IMR-90 (cell line): ENCODE measurements around the gene PCK1. TPM values are rescaled to one million over a fixed set of nuclear protein-coding genes. Genes with fewer than 3 reads are reported as not detected.

Experiments used
- ATAC-seq: fragments of 200-7000 bp; cut with Tn5 transposase; 2 replicates; pipeline ENCODE4 v1.9.1; 2020; ENCODE audit warnings: low read depth, mild to moderate bottlenecking, moderate library complexity
- BruUV-seq: library from RNA; stranded (reverse); fragments of 400-500 nt; replicated peaks from 2 replicates; lab custom pipeline; 2021; lab: Mats Ljungman, UMichigan
- CTCF ChIA-PET: fragments of 300-600 bp; formaldehyde crosslinking; extraction: SDS; loops from one replicate; lab custom pipeline; 2021; ENCODE audit warnings: antibody characterized with exemption; lab: Yijun Ruan, JAX
- POLR2A ChIA-PET: fragments of 300-600 bp; sonication (Branson Sonifier 250); formaldehyde crosslinking; loops from one replicate; lab custom pipeline; 2022; ENCODE audit warnings: antibody characterized with exemption; ENCODE audit not compliant: unreplicated experiment; lab: Charles Lee
- DNase-seq: peaks from one replicate; pipeline ENCODE4 v3.0.0; 2013
- H2AFZ ChIP-seq: replicated peaks from 2 replicates; pipeline ENCODE3; 2013; ENCODE audit warnings: low read length, mild to moderate bottlenecking; ENCODE audit not compliant: poor library complexity
- H2AK5ac ChIP-seq: 2 replicates; pipeline ENCODE4 v1.6.1; 2013; ENCODE audit warnings: low read depth, low read length, inconsistent platforms
- H2AK9ac ChIP-seq: replicated peaks from 2 replicates; pipeline ENCODE3; 2013; ENCODE audit warnings: mild to moderate bottlenecking, low read depth, low read length, moderate library complexity; ENCODE audit not compliant: poor library complexity
- H2BK120ac ChIP-seq: 2 replicates; pipeline ENCODE4 v1.6.1; 2013; ENCODE audit warnings: low read depth, low read length, inconsistent platforms
- H2BK15ac ChIP-seq: 3 replicates; pipeline ENCODE4 v1.6.1; 2013; ENCODE audit warnings: low read depth, low read length, inconsistent platforms
- H2BK20ac ChIP-seq: 2 replicates; pipeline ENCODE4 v1.6.1; 2013; ENCODE audit warnings: low read depth, mild to moderate bottlenecking, inconsistent platforms, low read length, moderate library complexity
- H2BK5ac ChIP-seq: 2 replicates; pipeline ENCODE4 v1.6.1; 2013; ENCODE audit warnings: mild to moderate bottlenecking, low read depth, low read length, inconsistent platforms; ENCODE audit not compliant: poor library complexity, severe bottlenecking
- H3K14ac ChIP-seq: replicated peaks from 2 replicates; pipeline ENCODE4 v1.6.1; 2013; ENCODE audit warnings: low read depth, low read length, inconsistent platforms
- H3K18ac ChIP-seq: 2 replicates; pipeline ENCODE4 v1.6.1; 2013; ENCODE audit warnings: low read depth, low read length, control low read depth
- H3K23ac ChIP-seq: 2 replicates; pipeline ENCODE4 v1.6.1; 2013; ENCODE audit warnings: low read depth, low read length, inconsistent platforms
- H3K27ac ChIP-seq: 2 replicates; pipeline ENCODE4 v1.5.1; 2013; ENCODE audit warnings: mild to moderate bottlenecking, control low read depth, low read length; ENCODE audit not compliant: insufficient read depth
- H3K27me3 ChIP-seq: 2 replicates; pipeline ENCODE4 v1.6.1; 2013; ENCODE audit warnings: low read length; ENCODE audit not compliant: control insufficient read depth, insufficient read depth
- H3K36me3 ChIP-seq: 2 replicates; pipeline ENCODE4 v1.6.1; 2013; ENCODE audit warnings: low read length, mixed read lengths; ENCODE audit not compliant: control insufficient read depth, insufficient read depth
- H3K4ac ChIP-seq: 2 replicates; pipeline ENCODE4 v1.6.1; 2013; ENCODE audit warnings: low read depth, low read length, inconsistent platforms
- H3K4me1 ChIP-seq: 2 replicates; pipeline ENCODE4 v1.6.1; 2013; ENCODE audit warnings: low read length, mixed read lengths; ENCODE audit not compliant: control insufficient read depth, insufficient read depth
- H3K4me2 ChIP-seq: 2 replicates; pipeline ENCODE4 v1.6.1; 2013; ENCODE audit warnings: low read depth, mild to moderate bottlenecking, control low read depth, low read length, moderate library complexity
- H3K4me3 ChIP-seq: 2 replicates; pipeline ENCODE4 v1.5.1; 2013; ENCODE audit warnings: low read depth, mild to moderate bottlenecking, control low read depth, low read length, moderate library complexity; ENCODE audit not compliant: insufficient read depth
- H3K56ac ChIP-seq: 2 replicates; pipeline ENCODE4 v1.6.1; 2013; ENCODE audit warnings: low read length, inconsistent platforms; ENCODE audit not compliant: insufficient read depth; ENCODE audit errors: extremely low read depth
- H3K79me1 ChIP-seq, 2 experiments: 2 replicates each; pipeline ENCODE4 v1.6.1; 2013; ENCODE audit warnings: low read length in 2 of 2, inconsistent platforms in 1 of 2, low read depth in 1 of 2
- H3K9ac ChIP-seq: 2 replicates; pipeline ENCODE4 v1.6.1; 2013; ENCODE audit warnings: low read depth, low read length, control low read depth
- H3K9me1 ChIP-seq: 2 replicates; pipeline ENCODE4 v1.6.1; 2013; ENCODE audit warnings: low read length, inconsistent platforms; ENCODE audit not compliant: insufficient read depth
- H3K9me3 ChIP-seq: 2 replicates; pipeline ENCODE4 v1.6.1; 2013; ENCODE audit warnings: low read length; ENCODE audit not compliant: control insufficient read depth, insufficient read depth
- H4K20me1 ChIP-seq: 2 replicates; pipeline ENCODE4 v1.6.1; 2013; ENCODE audit warnings: low read length, inconsistent platforms; ENCODE audit not compliant: insufficient read depth
- H4K5ac ChIP-seq: 2 replicates; pipeline ENCODE4 v1.6.1; 2013; ENCODE audit warnings: mild to moderate bottlenecking, low read depth, low read length, control low read depth
- H4K8ac ChIP-seq, 2 experiments: 2 replicates each; pipeline ENCODE4 v1.6.1; 2013; ENCODE audit warnings: low read depth in 2 of 2, low read length in 2 of 2, control low read depth in 1 of 2, inconsistent platforms in 1 of 2
- H4K91ac ChIP-seq: 2 replicates; pipeline ENCODE4 v1.6.1; 2013; ENCODE audit warnings: low read depth, low read length, inconsistent platforms; ENCODE audit not compliant: insufficient read depth
- BHLHE40 ChIP-seq: fragments of 150-350 bp; IDR thresholded peaks from 2 replicates; pipeline ENCODE4 v1.6.1; 2016; ENCODE audit warnings: mild to moderate bottlenecking, low read depth, low read length
- CEBPB ChIP-seq: IDR thresholded peaks from 2 replicates; pipeline ENCODE4 v1.6.1; 2012; ENCODE audit warnings: low read depth, low read length, improper control_type of control experiment
- CHD1 ChIP-seq: IDR thresholded peaks from 2 replicates; pipeline ENCODE4 v1.6.1; 2012; ENCODE audit warnings: low read depth, low read length, improper control_type of control experiment
- FOS ChIP-seq: fragments of 150-350 bp; IDR thresholded peaks from 2 replicates; pipeline ENCODE4 v1.6.1; 2016; ENCODE audit warnings: low read depth, low read length
- MAFK ChIP-seq: IDR thresholded peaks from 2 replicates; pipeline ENCODE4 v1.6.1; 2012; ENCODE audit warnings: low read depth, low read length, improper control_type of control experiment
- MAZ ChIP-seq: IDR thresholded peaks from 2 replicates; pipeline ENCODE4 v1.6.1; 2012; ENCODE audit warnings: low read depth, mild to moderate bottlenecking, low read length, improper control_type of control experiment, moderate library complexity, borderline replicate concordance
- MXI1 ChIP-seq: IDR thresholded peaks from 2 replicates; pipeline ENCODE4 v1.6.1; 2012; ENCODE audit warnings: low read depth, mild to moderate bottlenecking, low read length, moderate library complexity, borderline replicate concordance
- NFE2L2 ChIP-seq: fragments of 150-350 bp; IDR thresholded peaks from 2 replicates; pipeline ENCODE4 v1.6.1; 2016; ENCODE audit warnings: low read depth, mild to moderate bottlenecking, low read length
- POLR2A ChIP-seq: IDR thresholded peaks from 2 replicates; pipeline ENCODE4 v1.6.1; 2012; ENCODE audit warnings: mild to moderate bottlenecking, low read depth, low read length
- RAD21 ChIP-seq: IDR thresholded peaks from 2 replicates; pipeline ENCODE4 v1.6.1; 2012; ENCODE audit warnings: low read length, improper control_type of control experiment
- RCOR1 ChIP-seq: IDR thresholded peaks from 2 replicates; pipeline ENCODE4 v1.6.1; 2012; ENCODE audit warnings: mild to moderate bottlenecking, low read length, improper control_type of control experiment; ENCODE audit not compliant: insufficient replicate concordance
- RFX5 ChIP-seq: IDR thresholded peaks from 2 replicates; pipeline ENCODE4 v1.8.0; 2012; ENCODE audit warnings: low read depth, mild to moderate bottlenecking, low read length, moderate library complexity
- SMC3 ChIP-seq: fragments of 150-350 bp; IDR thresholded peaks from 2 replicates; pipeline ENCODE4 v1.6.1; 2016; ENCODE audit warnings: low read depth, mild to moderate bottlenecking, antibody characterized with exemption, low read length, moderate library complexity
- WGBS, 2 experiments: methylation state at CpG; one replicate each; pipeline versions ENCODE4 v1.1.5 to v1.1.7; 2013; ENCODE audit warnings: missing lambda C conversion rate in 2 of 2; ENCODE audit not compliant: insufficient read length in 1 of 2; ENCODE audit errors: extremely low coverage in 2 of 2; 5-methylcytosine and 5-hydroxymethylcytosine counted together
- dilution Hi-C: fragments of 300-500 bp; cut with HindIII; formaldehyde crosslinking; loops from one replicate; pipeline ENCODE4 v1.14.3; 2018; ENCODE audit warnings: low sequenced_read_pairs; ENCODE audit not compliant: unreplicated experiment
- in situ Hi-C: fragments of 300-500 bp; cut with MboI; formaldehyde crosslinking; loops from 3 replicates; pipeline ENCODE4 v1.14.3; 2019; ENCODE audit warnings: low sequenced_read_pairs, inconsistent platforms, mixed read lengths
- intact Hi-C: fragments of 100-400 bp; cut with micrococcal nuclease; formaldehyde crosslinking; loops from 2 replicates; pipeline ENCODE4 v1.10.0; 2022
- polyA plus RNA-seq, 3 experiments: library from polyadenylated mRNA; depleted of rRNA; stranded (reverse); fragments of >200 nt; gene quantifications; 2 replicates each; pipeline ENCODE4 v1.2.3, GENCODE V29; 2012; ENCODE audit warnings: low replicate concordance in 1 of 3
- total RNA-seq: library from RNA; depleted of rRNA; stranded (reverse); fragments of >200 nt; gene quantifications from 2 replicates; pipeline ENCODE4 v1.2.3, GENCODE V29; 2012
- TF ChIP-seq, protein P1 (sequence below): fragments of 150-350 bp; IDR thresholded peaks from 2 replicates; pipeline ENCODE4 v1.6.1; 2017; ENCODE audit warnings: mild to moderate bottlenecking, antibody characterized with exemption, low read length, low read depth
- TF ChIP-seq, protein P2 (sequence below): fragments of 150-350 bp; IDR thresholded peaks from 2 replicates; pipeline ENCODE4 v1.6.1; 2016; ENCODE audit warnings: low read depth, mild to moderate bottlenecking, low read length, moderate library complexity, borderline replicate concordance
- TF ChIP-seq, protein P3 (sequence below): conservative IDR thresholded peaks from 2 replicates; pipeline ENCODE4 v1.5.1; 2012; ENCODE audit warnings: mild to moderate bottlenecking, low read depth, low read length, improper control_type of control experiment

Gene PCK1
- total and polyA plus RNA-seq, 2 of the 4 experiments (the other 2 are of a cell fraction) = not detected

DNA sequence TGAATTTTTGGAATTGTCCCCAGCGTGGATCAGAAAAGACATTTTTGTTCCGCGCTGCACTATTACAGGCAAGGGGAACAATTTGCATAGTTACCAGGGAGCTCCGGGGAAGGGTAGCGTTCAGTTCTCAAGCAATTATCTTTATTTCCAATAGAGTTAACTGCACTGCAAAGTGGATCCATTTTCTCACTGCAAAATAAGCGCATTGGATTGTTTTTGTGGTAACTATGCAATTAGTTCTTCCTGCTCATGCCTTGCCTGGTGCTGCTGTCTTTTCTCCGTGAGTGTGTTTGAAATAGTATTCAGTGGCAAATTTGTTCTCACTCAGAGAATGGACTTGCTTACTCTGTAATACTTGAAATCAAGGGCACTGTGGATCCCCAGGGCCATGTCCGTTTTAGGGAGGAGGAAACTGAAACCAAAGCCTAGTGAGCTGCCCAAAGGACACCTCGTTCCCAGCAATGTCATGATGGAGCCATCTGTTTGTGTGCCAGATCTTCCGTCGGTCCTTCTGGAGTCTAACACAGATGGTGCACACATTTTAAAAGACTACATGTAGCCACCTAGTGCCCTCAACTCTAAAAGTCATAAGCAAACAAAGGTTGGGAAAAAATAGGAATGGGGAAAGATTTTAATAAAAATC lies 7.4 kb upstream of the PCK1 start:
- H4K5ac ChIP-seq = no peak overlapping the region
- no peak overlapping the region for H2BK120ac ChIP-seq
- H4K91ac ChIP-seq = no peak overlapping the region
- H2BK20ac ChIP-seq = no peak overlapping the region
- H3K79me1 ChIP-seq = no peaks in the 10 kb centered on the region
- no peaks in the 10 kb centered on the region for H3K4me1 ChIP-seq
- no peak overlapping the region for H2BK5ac ChIP-seq
- H4K20me1 ChIP-seq = no peaks in the 10 kb centered on the region
- H2AFZ ChIP-seq = no peak overlapping the region
- no peak for ATAC-seq
- POLR2A ChIA-PET = no interaction called here
- H3K4me3 ChIP-seq = no peak overlapping the region
- no TSS peak for BruUV-seq
- no peak overlapping the region for H3K4me2 ChIP-seq
- no peak overlapping the region for H2AK5ac ChIP-seq
- intact Hi-C loops = no loop called here
- no peak overlapping the region for H4K8ac ChIP-seq
- peaks cover 5% of the 10 kb centered on the region for H3K27me3 ChIP-seq
- in situ Hi-C loops = no loop called here
- H3K9me3 ChIP-seq = no peaks in the 10 kb centered on the region
- no peak overlapping the region for H2BK15ac ChIP-seq
- no CpG with 5 or more reads among the region's 11 CpGs for WGBS, 2 experiments
- CTCF ChIA-PET = interaction anchor here (1.0 kb wide), 1 partner anchor 29 kb away, joined by 3 read pairs; no protein-coding TSS in a partner anchor
- dilution Hi-C loops = no loop called here
- H3K9me1 ChIP-seq = no peaks in the 10 kb centered on the region
- DNase-seq = no peak
- no peak overlapping the region for H3K27ac ChIP-seq
- H3K56ac ChIP-seq = no peak overlapping the region
- H3K18ac ChIP-seq = no peak overlapping the region
- no peak overlapping the region for H3K23ac ChIP-seq
- H3K36me3 ChIP-seq = no peaks in the 10 kb centered on the region
- H3K14ac ChIP-seq = no peak overlapping the region
- H3K4ac ChIP-seq = no peak overlapping the region
- TF ChIP-seq CHD1 = no peak
- TF ChIP-seq, protein P1, sequence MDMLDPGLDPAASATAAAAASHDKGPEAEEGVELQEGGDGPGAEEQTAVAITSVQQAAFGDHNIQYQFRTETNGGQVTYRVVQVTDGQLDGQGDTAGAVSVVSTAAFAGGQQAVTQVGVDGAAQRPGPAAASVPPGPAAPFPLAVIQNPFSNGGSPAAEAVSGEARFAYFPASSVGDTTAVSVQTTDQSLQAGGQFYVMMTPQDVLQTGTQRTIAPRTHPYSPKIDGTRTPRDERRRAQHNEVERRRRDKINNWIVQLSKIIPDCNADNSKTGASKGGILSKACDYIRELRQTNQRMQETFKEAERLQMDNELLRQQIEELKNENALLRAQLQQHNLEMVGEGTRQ = no peak
- TF ChIP-seq, protein P2, sequence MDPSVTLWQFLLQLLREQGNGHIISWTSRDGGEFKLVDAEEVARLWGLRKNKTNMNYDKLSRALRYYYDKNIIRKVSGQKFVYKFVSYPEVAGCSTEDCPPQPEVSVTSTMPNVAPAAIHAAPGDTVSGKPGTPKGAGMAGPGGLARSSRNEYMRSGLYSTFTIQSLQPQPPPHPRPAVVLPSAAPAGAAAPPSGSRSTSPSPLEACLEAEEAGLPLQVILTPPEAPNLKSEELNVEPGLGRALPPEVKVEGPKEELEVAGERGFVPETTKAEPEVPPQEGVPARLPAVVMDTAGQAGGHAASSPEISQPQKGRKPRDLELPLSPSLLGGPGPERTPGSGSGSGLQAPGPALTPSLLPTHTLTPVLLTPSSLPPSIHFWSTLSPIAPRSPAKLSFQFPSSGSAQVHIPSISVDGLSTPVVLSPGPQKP = no peak
- no peak for TF ChIP-seq RFX5
- no peak for TF ChIP-seq MXI1
- TF ChIP-seq CEBPB = no peak
- TF ChIP-seq RAD21 = no peak
- TF ChIP-seq FOS = no peak
- TF ChIP-seq BHLHE40 = no peak
- TF ChIP-seq, protein P3, sequence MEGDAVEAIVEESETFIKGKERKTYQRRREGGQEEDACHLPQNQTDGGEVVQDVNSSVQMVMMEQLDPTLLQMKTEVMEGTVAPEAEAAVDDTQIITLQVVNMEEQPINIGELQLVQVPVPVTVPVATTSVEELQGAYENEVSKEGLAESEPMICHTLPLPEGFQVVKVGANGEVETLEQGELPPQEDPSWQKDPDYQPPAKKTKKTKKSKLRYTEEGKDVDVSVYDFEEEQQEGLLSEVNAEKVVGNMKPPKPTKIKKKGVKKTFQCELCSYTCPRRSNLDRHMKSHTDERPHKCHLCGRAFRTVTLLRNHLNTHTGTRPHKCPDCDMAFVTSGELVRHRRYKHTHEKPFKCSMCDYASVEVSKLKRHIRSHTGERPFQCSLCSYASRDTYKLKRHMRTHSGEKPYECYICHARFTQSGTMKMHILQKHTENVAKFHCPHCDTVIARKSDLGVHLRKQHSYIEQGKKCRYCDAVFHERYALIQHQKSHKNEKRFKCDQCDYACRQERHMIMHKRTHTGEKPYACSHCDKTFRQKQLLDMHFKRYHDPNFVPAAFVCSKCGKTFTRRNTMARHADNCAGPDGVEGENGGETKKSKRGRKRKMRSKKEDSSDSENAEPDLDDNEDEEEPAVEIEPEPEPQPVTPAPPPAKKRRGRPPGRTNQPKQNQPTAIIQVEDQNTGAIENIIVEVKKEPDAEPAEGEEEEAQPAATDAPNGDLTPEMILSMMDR = no peak
- no peak for TF ChIP-seq NFE2L2
- no peak for TF ChIP-seq SMC3
- no peak for TF ChIP-seq MAFK
- TF ChIP-seq MAZ = no peak
- TF ChIP-seq RCOR1 = no peak
- no peak for TF ChIP-seq POLR2A
- no peak overlapping the region for H3K9ac ChIP-seq
- no peak overlapping the region for H2AK9ac ChIP-seq
